Activated gamma-delta T cell treated with Interleukin-2 at 50 U/mL for 16 hours (primary cell): Measurements from ENCODE around the gene TMEM132D.

Source experiments
- DNase-seq: peaks from one replicate; pipeline ENCODE4 v3.0.0-alpha.2; 2020

Gene TMEM132D

DNA sequence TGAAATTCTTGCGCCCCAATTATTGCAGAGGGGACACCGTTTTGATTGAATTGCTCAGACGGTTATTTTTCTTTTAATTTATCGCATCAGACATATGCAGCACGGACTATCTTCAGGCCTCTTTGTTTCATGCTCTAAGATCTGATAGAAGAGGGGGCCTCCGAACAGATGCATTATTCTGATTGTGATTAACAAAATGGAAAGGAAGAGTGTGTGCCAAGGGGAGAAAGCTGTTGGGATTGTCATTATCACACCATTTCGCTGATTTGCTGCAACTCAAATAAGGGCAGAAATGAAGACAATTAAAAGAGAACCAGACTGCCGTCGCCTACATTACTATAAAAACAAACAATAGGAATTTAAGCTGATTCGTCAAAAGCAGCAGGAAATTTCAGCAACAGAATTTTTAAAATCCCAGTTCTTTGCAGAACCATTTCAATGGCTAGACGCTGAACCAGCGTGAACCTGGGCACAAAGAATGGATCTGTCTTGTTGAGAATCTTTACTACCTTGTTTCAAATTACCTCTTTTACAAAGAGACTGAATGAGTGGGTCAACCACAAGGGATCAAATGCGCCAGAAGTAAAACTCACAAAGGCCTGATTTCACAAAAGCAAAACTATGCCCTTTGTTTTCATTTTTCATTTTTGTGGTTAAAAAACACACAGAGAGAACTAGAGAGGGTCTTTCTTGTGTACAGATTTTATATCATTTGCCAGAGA lies 30.6 kb downstream of the TMEM132D start:
- no peak for DNase-seq

DNA sequence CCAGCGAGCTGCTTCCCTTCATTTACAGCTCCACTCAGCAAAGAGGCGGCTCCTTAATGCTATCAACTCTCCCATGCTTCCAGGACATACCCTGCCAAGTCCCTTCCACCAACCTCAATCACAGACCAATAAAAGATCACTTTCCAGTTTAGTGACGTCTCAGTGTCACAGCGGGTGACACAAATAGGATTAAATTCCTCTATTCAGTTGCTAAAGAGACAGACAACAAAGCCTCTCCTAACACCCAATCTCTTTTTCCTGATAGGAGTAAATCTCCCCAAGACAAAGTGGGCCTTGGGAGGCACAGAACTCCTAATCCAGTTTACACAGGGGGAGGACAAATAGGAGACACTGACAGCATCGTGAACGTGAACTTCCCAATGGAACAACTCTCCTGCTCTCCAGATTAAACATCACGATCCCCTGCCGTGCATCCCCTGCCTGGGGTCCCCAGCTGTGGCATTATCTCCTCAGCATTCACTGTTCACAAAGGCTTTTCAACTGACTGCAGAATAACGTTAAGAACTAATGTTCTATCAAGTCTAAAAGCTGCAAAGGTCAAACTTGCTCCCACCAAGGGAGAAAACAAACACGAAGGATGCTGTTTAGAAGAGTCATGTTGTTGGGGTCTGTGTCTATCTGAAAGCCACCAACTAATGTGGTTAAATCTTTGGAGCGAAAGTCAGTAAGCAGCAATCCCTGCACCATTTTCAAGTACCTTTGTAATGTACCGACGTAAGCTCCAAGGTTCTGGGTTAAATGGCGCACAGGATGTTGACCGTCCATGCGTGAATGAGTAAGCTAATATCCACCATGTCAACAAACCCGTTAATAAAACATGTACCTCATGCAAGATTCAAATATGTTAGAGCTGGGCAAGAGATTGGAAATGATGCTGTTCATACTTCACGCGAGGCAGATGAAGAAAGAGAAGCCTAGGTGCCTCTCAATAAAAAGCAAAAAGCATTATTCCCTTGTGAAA lies 31.5 kb downstream of the TMEM132D start:
- DNase-seq = no peak

DNA sequence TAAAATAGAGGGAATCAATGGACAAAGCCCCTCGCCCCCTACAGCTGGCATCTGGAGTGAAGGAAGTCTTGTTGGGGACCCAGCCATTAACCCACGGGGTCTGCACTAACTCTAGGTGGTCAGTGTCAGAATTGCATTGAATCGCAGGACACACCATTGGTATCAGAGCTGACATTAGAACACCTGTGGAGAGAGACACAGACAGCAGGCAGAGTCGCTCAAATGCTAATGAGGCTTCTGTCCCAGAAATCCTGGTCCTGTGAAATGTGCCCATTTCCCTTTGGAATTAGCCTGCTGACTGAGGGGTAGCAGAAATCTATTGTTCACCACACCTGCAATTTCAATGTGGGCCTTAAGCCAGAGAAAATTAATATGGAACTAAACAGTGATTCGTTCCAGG lies 33.0 kb downstream of the TMEM132D start:
- no peak for DNase-seq

DNA sequence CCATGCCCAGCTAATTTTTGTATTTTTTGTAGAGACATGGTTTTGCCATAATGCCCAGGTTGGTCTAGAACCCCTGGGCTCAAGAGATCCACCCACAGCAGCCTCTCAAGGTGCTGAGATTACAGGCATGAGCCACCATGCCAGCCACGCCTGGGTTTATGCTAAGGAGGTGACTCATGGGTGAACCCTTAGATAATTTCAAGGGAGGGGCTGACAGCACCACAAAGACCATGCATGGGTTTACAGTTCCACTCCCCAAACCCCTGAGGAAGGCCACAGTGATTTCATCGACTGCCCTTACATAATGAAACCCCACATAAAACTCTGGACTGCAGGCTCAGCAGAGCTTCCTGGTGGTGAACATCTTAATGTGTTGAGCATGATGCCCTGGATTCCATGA lies 33.7 kb downstream of the TMEM132D start:
- no peak for DNase-seq

DNA sequence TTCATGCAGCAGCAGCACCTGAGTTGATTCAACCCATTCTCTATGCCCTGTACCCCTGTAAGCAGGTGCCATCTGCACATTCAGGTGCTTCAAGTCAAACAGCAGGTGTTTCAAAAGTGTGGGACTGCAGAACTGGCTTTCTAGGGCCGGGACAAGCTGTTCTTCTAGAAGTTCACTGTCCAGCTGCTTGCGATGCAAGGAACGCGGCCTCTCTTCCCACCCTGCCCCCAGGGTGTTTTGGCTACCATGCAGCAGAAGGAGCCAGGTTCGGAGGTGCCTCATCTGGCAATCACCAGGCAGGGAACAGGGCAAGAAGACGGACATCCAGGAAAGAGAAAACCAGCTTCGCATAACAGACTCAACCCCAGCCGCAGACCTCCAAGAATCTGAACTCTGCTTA lies 35.2 kb downstream of the TMEM132D start:
- no peak for DNase-seq

DNA sequence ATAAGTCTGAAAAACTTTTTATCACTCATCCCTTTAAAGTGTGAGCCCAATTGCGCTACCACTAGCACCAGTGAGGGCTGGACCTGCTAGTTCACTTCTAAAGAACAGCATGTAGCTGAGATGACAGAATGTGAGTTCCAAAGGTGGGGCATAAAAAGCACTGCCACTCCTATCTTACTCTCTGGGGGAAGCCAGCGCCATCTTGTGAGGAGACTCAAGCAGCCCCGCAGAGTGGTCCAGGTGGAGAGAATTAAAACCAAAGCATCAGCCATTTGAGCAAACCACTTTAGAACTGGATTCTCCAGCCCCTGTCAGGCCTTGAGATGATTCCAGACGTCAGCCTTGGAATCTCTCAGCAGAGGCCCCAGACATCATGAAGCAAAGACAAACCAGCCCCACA lies 39.9 kb downstream of the TMEM132D start:
- DNase-seq = no peak

DNA sequence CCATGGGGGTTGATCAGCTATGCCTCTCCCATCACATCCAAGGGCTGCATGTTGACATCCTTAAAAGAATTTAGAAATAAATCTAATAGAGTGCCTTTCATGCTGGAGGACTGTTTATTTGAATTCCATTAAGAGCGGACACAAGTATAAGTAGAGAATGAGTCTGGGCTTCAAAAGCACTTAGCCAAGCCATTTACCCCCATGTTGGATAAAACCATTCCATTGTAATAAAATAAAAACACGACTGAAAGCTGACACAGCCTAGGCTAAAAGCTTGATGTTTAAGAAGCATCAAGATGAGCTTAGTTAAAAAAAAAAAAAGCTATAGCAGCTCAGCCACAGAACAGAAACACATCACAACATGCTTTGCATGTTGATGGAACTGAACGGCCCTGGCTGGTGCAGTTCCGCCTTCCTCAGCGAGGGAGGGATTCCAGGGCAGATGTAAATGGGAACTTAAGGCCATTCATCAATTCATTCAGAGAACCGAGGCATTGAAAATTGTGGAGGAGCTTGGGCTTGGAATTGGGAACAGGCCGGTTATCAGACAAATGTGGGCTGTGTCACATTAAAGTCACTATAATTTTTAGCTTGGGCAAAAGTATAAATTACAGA lies 41.2 kb downstream of the TMEM132D start:
- no peak for DNase-seq

DNA sequence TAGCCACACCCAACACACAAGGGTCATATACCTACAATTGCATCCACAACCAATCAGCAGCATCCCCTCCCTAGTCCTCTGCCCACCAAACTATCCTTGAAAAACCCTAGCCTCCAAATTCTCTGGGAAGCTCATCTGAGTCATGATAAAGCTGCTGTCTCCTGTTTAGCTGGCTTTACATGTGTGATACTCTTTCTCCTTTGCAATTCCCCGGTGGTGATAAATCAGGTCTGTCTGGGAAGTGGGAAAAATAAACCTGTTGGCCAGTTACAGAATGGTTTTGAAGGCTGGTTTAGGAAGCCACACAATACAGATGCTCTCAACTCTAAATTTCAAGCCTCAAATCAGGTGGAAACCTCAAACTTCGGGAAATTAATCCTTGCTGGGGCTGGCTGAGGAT lies 41.9 kb downstream of the TMEM132D start:
- no peak for DNase-seq

DNA sequence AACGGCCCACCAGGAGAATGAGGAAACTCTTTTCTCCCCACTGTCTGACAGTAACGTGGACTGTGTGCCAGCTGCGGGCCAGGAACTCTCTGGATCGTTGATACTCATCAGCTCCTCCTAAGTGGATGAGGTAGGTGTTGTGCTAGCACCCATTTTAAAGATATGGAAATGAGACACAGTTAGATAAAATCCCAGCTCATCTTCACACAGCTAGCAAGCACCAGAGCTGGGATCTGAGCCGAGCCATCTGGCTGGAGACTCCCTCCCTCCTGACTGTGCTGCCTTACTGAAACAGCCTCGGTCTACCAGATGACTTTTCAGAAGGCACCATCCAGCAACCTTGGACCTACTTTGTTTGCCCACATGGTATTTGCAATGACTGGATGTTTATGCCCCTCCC lies 49.2 kb downstream of the TMEM132D start:
- DNase-seq = no peak

DNA sequence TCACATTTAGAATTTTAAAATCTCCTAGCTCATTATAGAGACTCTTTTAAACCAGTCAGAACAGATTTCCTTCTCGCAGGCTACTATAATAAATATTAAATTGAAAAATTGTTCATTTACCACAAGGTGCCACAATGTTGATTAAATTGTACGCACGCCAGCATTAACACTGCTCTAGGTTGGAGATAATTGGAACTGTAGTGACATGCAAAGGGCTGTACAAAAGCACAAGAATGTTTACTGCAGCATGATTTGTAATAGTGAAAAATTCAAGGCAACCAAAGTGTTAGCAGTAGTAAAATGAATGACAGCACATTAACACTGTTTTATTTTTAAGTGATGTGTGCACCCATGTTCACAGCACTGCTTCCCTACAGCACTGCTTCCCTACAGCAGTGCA lies 52.5 kb downstream of the TMEM132D start:
- no peak for DNase-seq

DNA sequence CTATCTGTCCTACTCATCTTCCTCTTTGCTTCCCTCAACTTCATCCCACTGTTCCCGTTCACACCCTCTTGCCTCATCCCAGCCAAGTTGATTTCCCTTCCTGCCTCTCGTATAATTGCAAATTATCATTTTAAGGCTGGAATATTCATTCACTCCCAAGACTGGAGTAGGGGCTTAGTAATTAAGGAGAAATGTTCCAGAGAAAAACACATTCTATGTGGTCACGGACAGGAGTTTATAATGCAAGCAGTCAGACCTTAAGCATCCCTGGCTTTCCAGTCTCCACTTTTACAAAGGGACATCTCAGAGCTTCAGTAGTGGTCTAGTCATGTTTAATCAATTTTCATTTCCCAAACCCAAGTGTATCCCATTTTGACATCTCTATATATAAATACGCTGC lies 54.9 kb downstream of the TMEM132D start:
- no peak for DNase-seq

DNA sequence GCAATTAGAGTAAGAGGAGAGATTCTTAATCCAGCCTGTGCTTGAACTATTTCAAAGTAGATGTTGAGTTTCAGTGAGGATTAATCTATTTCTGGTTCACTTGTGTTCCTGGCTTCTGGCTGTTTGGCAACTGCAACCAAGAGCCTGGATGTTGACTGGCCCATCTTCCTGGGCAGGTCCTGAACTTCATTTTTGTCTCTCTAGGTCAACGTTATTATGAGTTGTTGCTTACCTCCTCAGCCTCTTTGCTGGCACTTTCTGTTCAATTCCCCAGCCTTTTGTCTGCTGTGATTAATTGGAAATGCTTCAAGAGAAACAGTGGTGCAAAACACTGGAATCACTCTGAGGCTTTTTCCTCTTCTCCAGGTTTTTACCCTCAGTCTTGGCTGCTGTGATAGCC lies 56.8 kb downstream of the TMEM132D start:
- no peak for DNase-seq

DNA sequence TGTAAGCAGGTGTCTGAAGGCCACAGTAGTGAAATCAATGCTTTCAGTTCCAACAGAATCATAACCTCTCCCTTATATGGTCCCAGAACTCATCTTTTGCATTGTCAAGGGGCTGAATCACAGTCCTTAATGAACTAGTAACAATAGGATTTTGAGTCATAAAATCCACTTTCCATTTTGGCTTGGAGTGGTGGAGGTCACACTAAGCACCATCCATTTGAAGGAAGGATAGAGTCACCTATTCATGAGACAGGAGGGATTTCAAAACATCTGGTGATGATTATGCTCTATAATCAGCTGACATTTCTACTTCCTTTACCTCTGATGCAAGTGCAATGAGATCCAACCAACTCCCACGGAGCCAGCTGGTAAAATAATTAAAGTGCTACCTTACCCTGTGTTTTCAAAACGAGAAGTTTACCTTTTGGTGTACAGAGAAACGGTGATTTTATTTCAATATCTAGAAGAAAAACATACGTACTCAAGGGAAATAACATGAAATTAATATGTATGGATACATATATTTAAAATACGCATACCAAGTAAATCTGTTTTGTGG lies 59.1 kb downstream of the TMEM132D start:
- DNase-seq = no peak

DNA sequence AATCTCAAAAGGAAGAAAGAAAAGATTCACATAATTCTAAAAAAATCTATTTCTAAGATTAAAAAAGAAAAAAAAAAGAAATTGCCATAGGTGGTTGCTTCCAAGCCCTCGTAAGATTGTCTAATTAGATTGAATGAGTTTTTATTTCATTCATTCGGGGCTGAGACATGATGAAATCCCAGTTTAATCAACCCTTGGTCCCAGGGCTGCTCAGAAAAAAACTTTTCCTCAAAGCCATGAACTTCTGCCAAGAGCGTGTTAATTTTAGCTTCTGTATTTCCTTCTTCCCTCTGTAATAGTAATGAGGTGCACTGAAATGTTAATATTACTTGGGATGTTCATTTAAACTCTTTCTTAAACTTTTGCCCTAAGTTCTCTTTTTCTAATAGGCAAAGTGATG lies 62.6 kb downstream of the TMEM132D start:
- DNase-seq = no peak

DNA sequence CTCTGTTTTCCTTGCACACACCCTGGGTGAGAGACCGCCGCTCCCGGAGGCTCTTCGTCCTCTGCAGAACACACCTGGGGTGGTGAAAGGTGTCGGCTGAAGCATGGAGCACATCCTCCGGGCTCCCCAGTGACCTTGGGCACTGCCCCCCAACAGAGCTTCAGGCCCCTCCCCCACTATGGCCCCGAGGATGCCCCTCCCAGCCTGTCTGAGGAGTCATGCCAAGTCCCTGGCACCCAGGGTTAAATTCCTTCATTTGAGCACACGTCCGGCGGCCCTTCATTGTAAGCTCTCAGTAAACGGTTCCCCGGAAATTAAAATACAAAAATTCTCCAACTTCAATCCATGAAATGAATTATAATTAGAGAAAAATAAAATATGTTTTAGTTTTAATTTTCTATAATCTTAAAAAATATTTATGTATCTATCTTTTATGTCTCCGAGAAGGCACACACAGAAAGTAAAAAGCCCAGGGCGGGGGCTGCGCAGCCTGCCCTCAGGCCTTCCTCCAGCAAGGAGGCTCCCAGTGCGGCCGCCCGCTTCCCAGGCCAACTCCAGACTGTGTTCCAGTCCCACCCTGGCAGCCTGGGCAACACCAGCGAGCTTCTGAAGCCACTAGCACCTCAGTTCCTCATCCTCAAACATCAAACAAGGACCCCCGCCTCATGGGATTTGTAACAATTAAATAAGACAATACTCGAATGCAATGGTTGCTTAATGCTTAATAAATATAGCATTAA lies 63.5 kb downstream of the TMEM132D start:
- no peak for DNase-seq

DNA sequence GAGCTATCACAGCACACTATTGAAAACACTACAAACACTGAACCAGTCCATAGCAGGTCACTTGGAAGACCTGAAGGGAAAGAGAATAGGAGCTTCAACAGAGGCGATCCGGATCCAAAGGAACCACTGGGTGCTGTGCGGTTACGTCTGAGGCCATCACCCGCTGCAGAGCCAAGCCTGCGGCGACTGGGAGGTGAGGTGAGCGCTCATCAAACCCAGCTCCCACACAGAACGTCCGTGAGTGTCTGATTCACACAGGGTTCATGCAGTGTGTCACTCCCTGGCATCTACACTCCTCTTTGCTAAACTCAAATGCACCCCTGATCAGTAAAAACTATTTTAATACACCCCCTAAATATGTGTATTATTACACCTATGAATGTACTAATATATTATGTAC lies 64.1 kb downstream of the TMEM132D start:
- DNase-seq = no peak

DNA sequence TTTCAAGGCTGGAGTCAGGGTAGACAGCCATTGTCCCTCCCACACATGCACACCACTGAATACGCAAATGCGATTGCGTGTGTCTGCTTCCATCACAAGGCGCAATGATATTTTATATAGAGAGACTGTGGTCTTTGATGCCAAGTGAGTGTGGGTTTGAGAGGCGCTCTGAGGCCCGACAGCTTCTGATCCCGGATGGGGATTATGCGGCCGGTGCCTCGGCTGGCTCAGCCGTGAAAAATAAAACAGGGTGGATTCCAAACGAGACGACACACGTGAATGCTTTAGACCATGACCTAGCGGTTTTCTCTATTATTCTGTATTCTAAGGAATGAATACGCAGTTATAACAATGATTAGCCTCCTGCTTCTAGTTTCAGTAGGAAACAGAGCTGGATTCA lies 72.5 kb downstream of the TMEM132D start:
- no peak for DNase-seq

DNA sequence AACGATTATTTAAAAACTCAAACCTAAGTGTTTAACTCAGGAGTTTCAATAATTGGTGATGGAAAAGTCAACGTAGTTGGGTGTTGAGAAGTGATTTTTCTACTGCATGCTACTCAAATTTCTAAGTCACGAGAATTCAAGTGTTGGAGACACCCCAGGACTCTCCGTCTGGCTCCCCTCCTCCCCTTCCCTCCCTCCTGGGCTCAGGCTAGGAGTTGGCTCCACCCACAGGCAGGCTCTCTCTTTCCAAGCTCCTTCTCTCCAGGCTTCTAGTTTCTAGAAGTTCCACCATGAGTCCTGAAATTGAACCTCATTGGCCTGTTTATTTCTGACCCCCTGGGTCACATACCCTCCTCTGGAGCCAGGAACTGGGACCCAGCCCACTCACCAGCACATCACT lies 73.0 kb downstream of the TMEM132D start:
- DNase-seq = no peak

DNA sequence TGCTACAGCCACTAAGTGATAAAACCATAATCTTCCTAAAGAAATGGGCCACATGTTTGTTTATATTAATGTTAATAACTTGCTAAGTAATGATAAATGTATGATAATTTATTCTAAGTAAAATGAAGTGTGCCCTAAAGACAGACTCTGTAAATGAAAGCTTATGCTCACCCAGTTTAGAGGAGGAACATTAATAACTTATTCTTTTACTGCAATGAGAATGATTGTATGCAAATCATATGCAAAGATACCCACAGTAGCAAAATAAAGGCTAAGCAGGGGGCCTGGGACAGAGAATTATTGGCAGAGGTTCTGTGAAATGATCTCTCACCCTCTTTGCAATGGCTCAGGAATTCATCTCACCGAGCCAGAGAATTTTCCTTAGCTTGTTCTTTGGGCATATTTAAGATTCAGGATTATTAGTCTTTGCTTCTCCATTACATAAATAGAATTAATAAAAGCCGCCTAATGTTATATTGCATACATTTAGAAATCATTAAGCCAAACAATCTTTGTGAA lies 75.9 kb downstream of the TMEM132D start:
- no peak for DNase-seq

DNA sequence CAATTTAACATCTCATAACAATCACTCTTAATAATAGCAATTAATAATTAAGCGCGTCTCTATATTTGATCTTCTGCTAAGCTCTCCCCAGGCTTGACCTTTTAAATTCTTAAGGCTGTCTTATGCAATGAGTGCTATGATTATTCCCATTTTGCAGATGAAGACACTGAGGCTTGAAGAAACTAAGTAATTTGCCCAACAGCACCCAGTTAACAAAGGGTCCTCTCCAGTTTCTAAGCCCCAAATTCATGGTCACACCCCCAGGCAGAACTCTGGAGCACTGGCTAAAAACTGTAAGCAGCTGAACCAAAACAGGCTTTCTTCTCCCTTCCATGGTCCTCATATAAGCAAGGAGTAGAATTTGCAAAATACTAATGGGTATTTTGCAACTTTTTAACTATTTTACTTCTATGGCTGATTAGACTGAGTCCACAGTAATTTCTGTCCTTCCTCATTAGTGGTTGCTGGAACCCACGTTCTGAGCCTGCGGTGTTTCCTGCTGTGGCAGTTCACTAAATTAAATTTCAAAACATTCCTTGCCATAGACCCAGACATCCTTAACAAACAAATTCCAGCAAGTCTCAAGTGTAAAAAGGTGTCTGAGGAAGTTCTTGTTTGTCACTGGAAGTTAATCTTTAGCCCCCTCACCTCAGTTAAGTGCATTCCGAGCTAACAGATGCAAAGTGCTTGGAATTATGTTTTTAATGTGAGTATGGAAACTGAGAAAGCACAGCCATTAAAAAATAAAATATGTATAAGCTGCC lies 76.5 kb downstream of the TMEM132D start:
- no peak for DNase-seq

DNA sequence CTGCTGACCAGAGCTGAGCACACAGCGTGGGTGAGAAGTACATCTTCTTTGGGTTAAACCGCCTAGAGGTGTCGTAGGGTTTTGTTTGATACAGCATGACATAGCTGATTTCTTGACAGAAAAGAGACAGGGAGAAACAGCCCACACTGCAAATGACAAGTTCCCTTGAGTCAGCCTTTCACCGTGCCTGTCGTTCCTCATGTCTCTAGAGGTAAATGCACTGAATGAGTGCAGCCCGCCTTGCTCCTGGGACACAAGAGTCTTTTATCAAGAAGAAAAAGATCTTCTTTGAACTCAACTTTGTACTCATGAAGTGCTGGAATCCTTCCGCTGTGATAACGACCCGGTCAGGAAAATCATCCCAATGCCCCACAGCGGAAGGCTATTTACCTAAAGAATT lies 77.6 kb downstream of the TMEM132D start:
- DNase-seq = no peak

DNA sequence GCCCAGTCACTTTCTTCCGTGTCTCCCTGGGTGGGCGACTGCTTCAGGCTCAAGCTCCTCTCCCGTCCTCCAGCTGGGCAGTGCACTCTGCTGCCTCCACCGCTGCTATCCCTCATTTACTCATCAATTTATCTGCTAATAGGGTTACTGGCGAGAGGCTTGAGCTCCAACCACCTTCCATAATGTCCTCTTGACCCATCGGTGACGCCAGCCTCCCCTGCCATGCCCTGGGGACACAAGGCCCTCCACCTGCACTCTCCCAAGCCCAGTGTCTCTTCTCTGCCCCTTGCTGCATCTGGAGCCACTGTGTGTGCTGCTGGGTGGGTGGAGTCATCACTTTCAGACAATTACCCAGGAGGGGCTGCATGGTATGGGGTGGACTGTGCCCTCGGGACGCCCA lies 78.5 kb downstream of the TMEM132D start:
- DNase-seq = no peak
